K562 (cell line): ENCODE results near the gene GAB2. TPM values are rescaled to one million over a fixed set of nuclear protein-coding genes. Genes with fewer than 3 reads are reported as not detected.

ENCODE experiments used
- FIP1L1 ChIP-seq: fragments of 200-400 bp; formaldehyde crosslinking; IDR thresholded peaks from 2 replicates; pipeline ENCODE4 v1.6.1; 2018; ENCODE audit warnings: mild to moderate bottlenecking, low read depth, low read length; ENCODE audit not compliant: poor library complexity, severe bottlenecking
- GTF2E2 ChIP-seq: fragments of 200-800 bp; sonication (Bioruptor generic); IDR thresholded peaks from 2 replicates; pipeline ENCODE4 v1.6.1; 2016; ENCODE audit warnings: missing genetic modification characterization, missing compliant biosample characterization
- GTF2F1 ChIP-seq: IDR thresholded peaks from 2 replicates; pipeline ENCODE4 v1.6.1; 2011; ENCODE audit warnings: low read depth, low read length, improper control_type of control experiment
- NFATC3 ChIP-seq: fragments of 450-650 bp; IDR thresholded peaks from 2 replicates; pipeline ENCODE4 v1.6.1; 2017; ENCODE audit warnings: mild to moderate bottlenecking
- PHB ChIP-seq: fragments of 250-450 bp; sonication (Bioruptor Pico); IDR thresholded peaks from 2 replicates; pipeline ENCODE4 v1.5.0; 2021
- POLR2AphosphoS5 ChIP-seq: IDR thresholded peaks from 2 replicates; pipeline ENCODE4 v1.6.1; 2011; ENCODE audit warnings: mild to moderate bottlenecking, low read depth, low read length, moderate library complexity; ENCODE audit not compliant: control insufficient read depth, insufficient read depth
- RBBP5 ChIP-seq: fragments of 200-600 bp; sonication (generic); IDR thresholded peaks from 2 replicates; pipeline ENCODE4 v1.6.1; 2012; ENCODE audit warnings: borderline replicate concordance, mild to moderate bottlenecking, low read length, control low read depth, inconsistent platforms; ENCODE audit not compliant: insufficient read depth, poor library complexity, severe bottlenecking
- RBM17 ChIP-seq: fragments of 200-400 bp; formaldehyde crosslinking; IDR thresholded peaks from 2 replicates; pipeline ENCODE4 v1.6.1; 2017; ENCODE audit warnings: low read depth, mild to moderate bottlenecking, low read length, borderline replicate concordance
- RBM39 ChIP-seq: fragments of 200-400 bp; formaldehyde crosslinking; optimal IDR thresholded peaks from 2 replicates; pipeline ENCODE3; 2018; ENCODE audit warnings: low read depth, low read length
- SAFB ChIP-seq: fragments of 200-400 bp; formaldehyde crosslinking; IDR thresholded peaks from 2 replicates; pipeline ENCODE4 v1.6.1; 2017; ENCODE audit warnings: low read depth, low read length, borderline replicate concordance
- WHSC1 ChIP-seq: IDR thresholded peaks from one replicate; pipeline ENCODE4 v1.6.1; 2012; ENCODE audit warnings: low read length, control low read depth, inconsistent platforms
- ZFPM2 ChIP-seq: fragments of 250-450 bp; sonication (Bioruptor Pico); IDR thresholded peaks from 2 replicates; pipeline ENCODE4 v1.5.1; 2022; ENCODE audit warnings: mild to moderate bottlenecking
- ZNF124 ChIP-seq: sonication (generic); formaldehyde crosslinking; IDR thresholded peaks from 2 replicates; pipeline ENCODE4 v1.8.1; 2022; ENCODE audit warnings: missing genetic modification reagents
- ZNF174 ChIP-seq: fragments of 250-450 bp; sonication (Bioruptor Pico); IDR thresholded peaks from 2 replicates; pipeline ENCODE4 v1.4.0; 2020; ENCODE audit warnings: mild to moderate bottlenecking
- polyA plus RNA-seq, 8 experiments: library from polyadenylated mRNA; depleted of rRNA in 4 of 8; stranded (reverse) in 5 of 8; unstranded in 3 of 8; fragments of >200 nt; fragmentation: Nextera tagmentation in 2 of 8; fragmentation: Illumina TruSeq in 1 of 8; extraction: Ambion mirVana in 2 of 8; extraction: Trizol in 1 of 8; gene quantifications; 2 replicates each; pipeline versions ENCODE4 v1.2.1 to v1.2.3, GENCODE V29; 2011 to 2014; ENCODE audit warnings: inconsistent platforms in 1 of 8, missing spikeins in 1 of 8
- total RNA-seq, 7 experiments: library from RNA; depleted of rRNA in 6 of 7; stranded (reverse); fragments of >200 nt in 6 of 7; fragmentation: Illumina TruSeq in 2 of 7; extraction: Trizol in 2 of 7; gene quantifications; 2 replicates each; pipeline versions ENCODE4 v1.2.1 to v1.2.3, GENCODE V29; 2011 to 2021; ENCODE audit warnings: low replicate concordance in 1 of 7
- TF ChIP-seq, protein P1 (sequence below): fragments of 250-450 bp; sonication (Bioruptor Pico); IDR thresholded peaks from 2 replicates; pipeline ENCODE4 v1.5.0; 2020; ENCODE audit warnings: mild to moderate bottlenecking
- TF ChIP-seq, protein P2 (sequence below): conservative IDR thresholded peaks from 2 replicates; pipeline ENCODE4 v1.6.1; 2011; ENCODE audit warnings: low read depth, mild to moderate bottlenecking, low read length; ENCODE audit not compliant: control insufficient read depth
- TF ChIP-seq, protein P3 (sequence below): fragments of 250-450 bp; sonication (Bioruptor Pico); IDR thresholded peaks from 2 replicates; pipeline ENCODE4 v1.5.0; 2022; ENCODE audit warnings: mild to moderate bottlenecking
- TF ChIP-seq, protein P4 (sequence below): fragments of 450-650 bp; formaldehyde crosslinking; IDR thresholded peaks from 2 replicates; pipeline ENCODE4 v1.4.0; 2020; ENCODE audit warnings: mild to moderate bottlenecking, moderate library complexity
- TF ChIP-seq, protein P5 (sequence below): fragments of 450-650 bp; IDR thresholded peaks from 2 replicates; pipeline ENCODE4 v1.6.1; 2016; ENCODE audit warnings: borderline replicate concordance

Gene GAB2
- total and polyA plus RNA-seq, 9 of the 15 experiments (the other 6 are each of a cell fraction or from before 2014, with no cell fraction given), result 2.3 to 35.2 (median 16.1) TPM

DNA sequence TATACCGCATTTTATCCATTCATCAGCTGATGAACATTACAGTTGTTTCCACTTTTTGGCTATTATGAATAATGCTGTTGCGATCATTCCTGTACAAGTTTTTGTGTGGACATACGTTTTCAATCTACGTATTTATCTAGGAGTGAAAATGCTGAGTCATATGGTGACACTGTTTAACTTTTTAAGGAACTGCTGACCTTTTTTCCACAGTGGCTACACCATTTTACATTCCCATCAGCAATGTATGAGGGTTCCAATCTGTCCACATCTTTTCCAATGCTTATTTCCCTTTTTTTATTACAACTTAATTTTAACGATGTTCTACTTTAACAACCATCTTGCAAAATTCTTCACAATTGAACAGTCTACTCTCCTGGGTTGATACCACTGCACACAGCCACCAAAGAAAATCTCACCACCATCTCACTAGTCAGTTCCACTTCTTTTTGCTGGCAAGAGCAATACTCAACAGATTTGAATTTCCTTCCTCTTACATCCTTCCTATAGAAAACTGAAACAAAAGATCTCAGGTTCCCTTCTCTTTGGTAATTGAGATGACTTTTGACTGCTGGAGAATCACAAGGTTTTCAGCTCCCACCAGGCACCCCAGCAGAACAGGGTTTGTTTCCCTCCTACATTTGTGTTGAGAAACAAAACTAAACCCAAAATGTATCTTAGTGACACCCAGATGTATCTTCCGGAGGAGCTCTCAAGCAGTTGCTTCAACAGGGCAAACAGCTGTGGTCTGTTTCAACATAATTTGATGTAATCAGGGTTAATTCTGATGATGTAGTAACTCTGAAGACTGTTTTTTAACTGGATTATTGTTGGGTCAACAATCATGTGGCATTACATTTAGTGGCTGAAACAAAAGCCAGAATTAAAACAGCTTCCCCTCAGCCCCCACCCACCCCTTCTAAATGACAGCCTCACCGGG is 7.0 kb upstream of the GAB2 start (continued):
- no peak for TF ChIP-seq SAFB
- TF ChIP-seq ZNF174, result no peak
- TF ChIP-seq RBBP5, result no peak
- TF ChIP-seq POLR2AphosphoS5, result no peak
- TF ChIP-seq PHB (CRISPR knock-in tag), result no peak
- no peak for TF ChIP-seq FIP1L1
- no peak for TF ChIP-seq GTF2F1
- TF ChIP-seq, protein P1, sequence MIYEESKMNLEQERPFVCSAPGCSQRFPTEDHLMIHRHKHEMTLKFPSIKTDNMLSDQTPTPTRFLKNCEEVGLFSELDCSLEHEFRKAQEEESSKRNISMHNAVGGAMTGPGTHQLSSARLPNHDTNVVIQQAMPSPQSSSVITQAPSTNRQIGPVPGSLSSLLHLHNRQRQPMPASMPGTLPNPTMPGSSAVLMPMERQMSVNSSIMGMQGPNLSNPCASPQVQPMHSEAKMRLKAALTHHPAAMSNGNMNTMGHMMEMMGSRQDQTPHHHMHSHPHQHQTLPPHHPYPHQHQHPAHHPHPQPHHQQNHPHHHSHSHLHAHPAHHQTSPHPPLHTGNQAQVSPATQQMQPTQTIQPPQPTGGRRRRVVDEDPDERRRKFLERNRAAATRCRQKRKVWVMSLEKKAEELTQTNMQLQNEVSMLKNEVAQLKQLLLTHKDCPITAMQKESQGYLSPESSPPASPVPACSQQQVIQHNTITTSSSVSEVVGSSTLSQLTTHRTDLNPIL (CRISPR knock-in tag), result no peak
- TF ChIP-seq RBM17, result no peak
- TF ChIP-seq, protein P2, sequence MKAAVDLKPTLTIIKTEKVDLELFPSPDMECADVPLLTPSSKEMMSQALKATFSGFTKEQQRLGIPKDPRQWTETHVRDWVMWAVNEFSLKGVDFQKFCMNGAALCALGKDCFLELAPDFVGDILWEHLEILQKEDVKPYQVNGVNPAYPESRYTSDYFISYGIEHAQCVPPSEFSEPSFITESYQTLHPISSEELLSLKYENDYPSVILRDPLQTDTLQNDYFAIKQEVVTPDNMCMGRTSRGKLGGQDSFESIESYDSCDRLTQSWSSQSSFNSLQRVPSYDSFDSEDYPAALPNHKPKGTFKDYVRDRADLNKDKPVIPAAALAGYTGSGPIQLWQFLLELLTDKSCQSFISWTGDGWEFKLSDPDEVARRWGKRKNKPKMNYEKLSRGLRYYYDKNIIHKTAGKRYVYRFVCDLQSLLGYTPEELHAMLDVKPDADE, result no peak
- no peak for TF ChIP-seq WHSC1
- TF ChIP-seq GTF2E2 (tag), result no peak
- TF ChIP-seq RBM39, result no peak
- TF ChIP-seq ZNF124 (CRISPR knock-in tag), result no peak
- TF ChIP-seq, protein P3, sequence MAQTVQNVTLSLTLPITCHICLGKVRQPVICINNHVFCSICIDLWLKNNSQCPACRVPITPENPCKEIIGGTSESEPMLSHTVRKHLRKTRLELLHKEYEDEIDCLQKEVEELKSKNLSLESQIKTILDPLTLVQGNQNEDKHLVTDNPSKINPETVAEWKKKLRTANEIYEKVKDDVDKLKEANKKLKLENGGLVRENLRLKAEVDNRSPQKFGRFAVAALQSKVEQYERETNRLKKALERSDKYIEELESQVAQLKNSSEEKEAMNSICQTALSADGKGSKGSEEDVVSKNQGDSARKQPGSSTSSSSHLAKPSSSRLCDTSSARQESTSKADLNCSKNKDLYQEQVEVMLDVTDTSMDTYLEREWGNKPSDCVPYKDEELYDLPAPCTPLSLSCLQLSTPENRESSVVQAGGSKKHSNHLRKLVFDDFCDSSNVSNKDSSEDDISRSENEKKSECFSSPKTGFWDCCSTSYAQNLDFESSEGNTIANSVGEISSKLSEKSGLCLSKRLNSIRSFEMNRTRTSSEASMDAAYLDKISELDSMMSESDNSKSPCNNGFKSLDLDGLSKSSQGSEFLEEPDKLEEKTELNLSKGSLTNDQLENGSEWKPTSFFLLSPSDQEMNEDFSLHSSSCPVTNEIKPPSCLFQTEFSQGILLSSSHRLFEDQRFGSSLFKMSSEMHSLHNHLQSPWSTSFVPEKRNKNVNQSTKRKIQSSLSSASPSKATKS (CRISPR knock-in tag), result no peak
- TF ChIP-seq ZFPM2 (CRISPR knock-in tag), result no peak
- TF ChIP-seq, protein P4, sequence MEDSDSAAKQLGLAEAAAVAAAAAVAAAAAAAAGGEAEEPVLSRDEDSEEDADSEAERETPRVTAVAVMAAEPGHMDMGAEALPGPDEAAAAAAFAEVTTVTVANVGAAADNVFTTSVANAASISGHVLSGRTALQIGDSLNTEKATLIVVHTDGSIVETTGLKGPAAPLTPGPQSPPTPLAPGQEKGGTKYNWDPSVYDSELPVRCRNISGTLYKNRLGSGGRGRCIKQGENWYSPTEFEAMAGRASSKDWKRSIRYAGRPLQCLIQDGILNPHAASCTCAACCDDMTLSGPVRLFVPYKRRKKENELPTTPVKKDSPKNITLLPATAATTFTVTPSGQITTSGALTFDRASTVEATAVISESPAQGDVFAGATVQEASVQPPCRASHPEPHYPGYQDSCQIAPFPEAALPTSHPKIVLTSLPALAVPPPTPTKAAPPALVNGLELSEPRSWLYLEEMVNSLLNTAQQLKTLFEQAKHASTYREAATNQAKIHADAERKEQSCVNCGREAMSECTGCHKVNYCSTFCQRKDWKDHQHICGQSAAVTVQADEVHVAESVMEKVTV (CRISPR knock-in tag), result no peak
- TF ChIP-seq, protein P5, sequence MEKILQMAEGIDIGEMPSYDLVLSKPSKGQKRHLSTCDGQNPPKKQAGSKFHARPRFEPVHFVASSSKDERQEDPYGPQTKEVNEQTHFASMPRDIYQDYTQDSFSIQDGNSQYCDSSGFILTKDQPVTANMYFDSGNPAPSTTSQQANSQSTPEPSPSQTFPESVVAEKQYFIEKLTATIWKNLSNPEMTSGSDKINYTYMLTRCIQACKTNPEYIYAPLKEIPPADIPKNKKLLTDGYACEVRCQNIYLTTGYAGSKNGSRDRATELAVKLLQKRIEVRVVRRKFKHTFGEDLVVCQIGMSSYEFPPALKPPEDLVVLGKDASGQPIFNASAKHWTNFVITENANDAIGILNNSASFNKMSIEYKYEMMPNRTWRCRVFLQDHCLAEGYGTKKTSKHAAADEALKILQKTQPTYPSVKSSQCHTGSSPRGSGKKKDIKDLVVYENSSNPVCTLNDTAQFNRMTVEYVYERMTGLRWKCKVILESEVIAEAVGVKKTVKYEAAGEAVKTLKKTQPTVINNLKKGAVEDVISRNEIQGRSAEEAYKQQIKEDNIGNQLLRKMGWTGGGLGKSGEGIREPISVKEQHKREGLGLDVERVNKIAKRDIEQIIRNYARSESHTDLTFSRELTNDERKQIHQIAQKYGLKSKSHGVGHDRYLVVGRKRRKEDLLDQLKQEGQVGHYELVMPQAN, result no peak
- no peak for TF ChIP-seq NFATC3
